Mammary epithelial cell (primary cell): ENCODE results near the gene S100G.

Source experiments
- CTCF ChIP-seq, 2 donors: IDR thresholded peaks in 1 of 2; conservative IDR thresholded peaks in 1 of 2; 2 replicates each; pipeline ENCODE4 v1.5.1; 2011 to 2012; ENCODE audit warnings: inconsistent platforms in 2 of 2, low read length in 2 of 2, mild to moderate bottlenecking in 2 of 2, control low read depth in 1 of 2, low read depth in 1 of 2; ENCODE audit not compliant: insufficient read depth in 1 of 2; ENCODE audit errors: extremely low read depth in 1 of 2
- EZH2 ChIP-seq: IDR thresholded peaks from 2 replicates; pipeline ENCODE4 v1.6.1; 2012; ENCODE audit warnings: low read length, inconsistent platforms, borderline replicate concordance

GRCh38 chrX:16617382-16617781 is 32.6 kb upstream of the S100G start:
- no peak for TF ChIP-seq EZH2
- no peak for TF ChIP-seq CTCF (conservative IDR thresholded peaks at IDR 0.05 in 1 of 2, IDR thresholded peaks at IDR 0.05 in 1 of 2; ENCODE audit: extremely low read depth in 1 of 2, insufficient read depth in 1 of 2, low read depth in 1 of 2, low read length in 2 of 2)
